ENCODE data around the gene ZNF398.

DNA sequence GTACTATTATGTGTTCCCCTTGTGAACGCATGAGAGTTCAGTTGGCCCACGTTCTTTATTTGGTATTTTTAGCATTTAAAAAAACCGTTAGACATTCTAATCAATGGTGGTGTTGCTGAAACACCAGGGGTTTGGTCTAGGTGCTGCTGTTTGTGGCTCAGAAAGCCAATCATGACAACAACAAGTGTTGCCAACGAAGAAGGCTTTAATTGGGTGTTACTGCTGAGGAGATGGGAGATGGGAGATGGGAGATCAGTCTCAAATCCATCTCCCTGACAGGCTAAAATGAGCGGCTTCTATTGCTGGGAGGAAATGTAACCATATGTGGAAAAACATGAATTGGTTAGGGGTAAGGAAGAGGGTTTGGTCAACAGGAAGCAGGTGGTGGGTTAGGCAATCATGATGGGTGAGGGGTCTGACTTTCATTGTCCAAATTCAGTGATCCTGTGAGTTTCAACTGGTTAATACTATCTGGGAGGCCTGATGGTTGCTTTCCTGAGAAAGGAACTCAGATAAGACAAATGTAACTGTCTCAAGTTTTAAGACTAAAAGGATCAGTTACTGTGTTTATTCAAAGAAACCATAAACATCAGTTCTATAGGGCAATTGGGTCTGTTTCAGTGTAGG is 16.6 kb upstream of the ZNF398 start:
- no peak for TF ChIP-seq CTCF (IDR thresholded peaks at IDR 0.05; ENCODE audit: insufficient read depth, low read length, poor library complexity, severe bottlenecking)
- no peak for TF ChIP-seq EZH2phosphoT487 (conservative IDR thresholded peaks at IDR 0.05; ENCODE audit: low read length)

Measured in SU-DHL-6 (cell line).